Measurements from ENCODE around the gene ZNF148.
"Not testable (repeated sequence)": the region's sequence is repeated elsewhere in the genome, so short reads cannot be mapped to it uniquely, and the experiment has no call there.

The ZNF148 gene

GRCh38 chr3:125374996-125375941, at the start of gene ZNF148:
Gene ZNF148, minus strand, starts transcription at chr3:125375325. Its CDS starts 61,685 bp downstream, at chr3:125313640.
- peak; percentile 75 to 83 (median 80) for DNase-seq

GRCh38 chr3:125418306-125418705, 43.2 kb upstream of the ZNF148 start:
- no peak for DNase-seq

- no peak for DNase-seq
Observed at GRCh38 chr3:125416235-125416634, 41.1 kb upstream of the ZNF148 start.

- no peak for DNase-seq
Observed at GRCh38 chr3:125414669-125415068, 39.5 kb upstream of the ZNF148 start.

- no peak for DNase-seq
Observed at GRCh38 chr3:125410922-125411321, 35.8 kb upstream of the ZNF148 start.

- no peak for DNase-seq
Observed at GRCh38 chr3:125406070-125406469, 30.9 kb upstream of the ZNF148 start.

GRCh38 chr3:125405515-125405914, 30.4 kb upstream of the ZNF148 start:
- not testable (repeated sequence) for DNase-seq

- no peak for DNase-seq
Observed at GRCh38 chr3:125403789-125404188, 28.7 kb upstream of the ZNF148 start.

GRCh38 chr3:125402639-125403038, 27.5 kb upstream of the ZNF148 start:
- no peak for DNase-seq

GRCh38 chr3:125401402-125401801, 26.3 kb upstream of the ZNF148 start:
- DNase-seq = no peak

GRCh38 chr3:125398952-125399351, 23.8 kb upstream of the ZNF148 start:
- no peak for DNase-seq

GRCh38 chr3:125395091-125395490, 20.0 kb upstream of the ZNF148 start:
- no peak for DNase-seq

GRCh38 chr3:125394406-125394805, 19.3 kb upstream of the ZNF148 start:
- no peak for DNase-seq

GRCh38 chr3:125389282-125389681, 14.2 kb upstream of the ZNF148 start:
- no peak for DNase-seq

- DNase-seq = not testable (repeated sequence)
Observed at GRCh38 chr3:125388369-125388768, 13.2 kb upstream of the ZNF148 start.

GRCh38 chr3:125386811-125387210, 11.7 kb upstream of the ZNF148 start:
- no peak for DNase-seq

- no peak for DNase-seq
Observed at GRCh38 chr3:125383744-125384143, 8.6 kb upstream of the ZNF148 start.

- no peak for DNase-seq
Observed at GRCh38 chr3:125382298-125382697, 7.2 kb upstream of the ZNF148 start.

- DNase-seq = no peak
Observed at GRCh38 chr3:125381743-125382142, 6.6 kb upstream of the ZNF148 start.

- no peak for DNase-seq
Observed at GRCh38 chr3:125381314-125381713, 6.2 kb upstream of the ZNF148 start.

- no peak for DNase-seq
Observed at GRCh38 chr3:125379483-125379882, 4.4 kb upstream of the ZNF148 start.

GRCh38 chr3:125378762-125379161, 3.6 kb upstream of the ZNF148 start:
- DNase-seq = no peak

GRCh38 chr3:125375950-125376679, 990 bp upstream of the ZNF148 start:
- DNase-seq = no peak

GRCh38 chr3:125374501-125374995, 577 bp downstream of the ZNF148 start:
- DNase-seq = peak in 2 of 4 experiments; percentile 29 to 34

Data from activated CD4-positive, CD25-positive, alpha-beta regulatory T cell (primary cell).